ENCODE results near the gene LPCAT1. TPM values are rescaled to one million over a fixed set of nuclear protein-coding genes. Genes with fewer than 3 reads are reported as not detected.
"Not testable (repeated sequence)": the region's sequence is repeated elsewhere in the genome, so short reads cannot be mapped to it uniquely, and the experiment has no call there.

The LPCAT1 gene
- total and polyA plus RNA-seq, 10 of the 15 experiments (the other 5 are each of a cell fraction or from before 2014, with no cell fraction given) = 2.3 to 109 (median 72.7) TPM

GRCh38 chr5:1571875-1572274 is 48.1 kb upstream of the LPCAT1 start:
- H3K27ac ChIP-seq (ENCODE audit: control insufficient read depth, insufficient read depth); H3K27me3 ChIP-seq (replicated peaks in 1 of 2; ENCODE audit: control insufficient read depth in 2 of 2, insufficient read depth in 2 of 2, low read length in 1 of 2); intact Hi-C loops (cut with micrococcal nuclease; ENCODE audit: unreplicated experiment); BruUV-seq (replicated peaks); H3K9ac ChIP-seq (ENCODE audit: control insufficient read depth, insufficient read depth, low read length); H3K4me2 ChIP-seq (ENCODE audit: control insufficient read depth, insufficient read depth); H3K9me3 ChIP-seq (replicated peaks; ENCODE audit: control insufficient read depth, insufficient read depth, low read length); H4K20me1 ChIP-seq (ENCODE audit: control insufficient read depth, insufficient read depth); H3K36me3 ChIP-seq (ENCODE audit: control insufficient read depth in 2 of 2, insufficient read depth in 2 of 2, low read length in 1 of 2); FAIRE-seq; CTCF ChIA-PET; POLR2A ChIA-PET; SMC1A ChIA-PET (ENCODE audit: uncharacterized antibody, unreplicated experiment); DNase-seq (ENCODE audit: low read depth, low spot score); H3K79me2 ChIP-seq (ENCODE audit: control insufficient read depth, insufficient read depth, low read length); in situ Hi-C loops (cut with MboI); ATAC-seq; H3K4me3 ChIP-seq; H3K4me1 ChIP-seq (ENCODE audit: control insufficient read depth, insufficient read depth, low read length); H2AFZ ChIP-seq (ENCODE audit: control insufficient read depth, low read depth, low read length): not testable (repeated sequence)
- RAD21 ChIA-PET (ENCODE audit: unreplicated experiment) = interaction anchor here (0.7 kb wide), 1 partner anchor 66 kb away, joined by 5 read pairs; no protein-coding TSS in a partner anchor
- 97% methylated on average over 7 of the region's 7 CpGs for WGBS (ENCODE audit: insufficient coverage, insufficient replicate concordance, low lambda C conversion rate, missing lambda C conversion rate)

- no peak overlapping the region for H3K4me3 ChIP-seq
- CTCF ChIA-PET = interaction anchor here (0.7 to 1.9 kb wide), 3 partner anchors 9 to 90 kb away, joined by 3 to 7 read pairs (median 4); no protein-coding TSS in a partner anchor
- RAD21 ChIA-PET (ENCODE audit: unreplicated experiment) = no interaction called here
- H3K9me3 ChIP-seq (replicated peaks; ENCODE audit: control insufficient read depth, insufficient read depth, low read length) = no peaks in the 10 kb centered on the region; the same call in 2 of the 3 replicates
- H3K4me1 ChIP-seq (ENCODE audit: control insufficient read depth, insufficient read depth, low read length) = no peaks in the 10 kb centered on the region
- no peak for DNase-seq (ENCODE audit: low read depth, low spot score)
- H2AFZ ChIP-seq (ENCODE audit: control insufficient read depth, low read depth, low read length) = no peak overlapping the region
- no peaks in the 10 kb centered on the region for H4K20me1 ChIP-seq (ENCODE audit: control insufficient read depth, insufficient read depth)
- in situ Hi-C loops (cut with MboI) = no loop called here
- no peaks in the 10 kb centered on the region for H3K79me2 ChIP-seq (ENCODE audit: control insufficient read depth, insufficient read depth, low read length)
- POLR2A ChIA-PET = no interaction called here
- intact Hi-C loops (cut with micrococcal nuclease; ENCODE audit: unreplicated experiment) = no loop called here
- WGBS (ENCODE audit: insufficient coverage, insufficient replicate concordance, low lambda C conversion rate, missing lambda C conversion rate) = 98% methylated on average over 10 of the region's 10 CpGs
- no peak for FAIRE-seq
- H3K4me2 ChIP-seq (ENCODE audit: control insufficient read depth, insufficient read depth) = no peak overlapping the region
- SMC1A ChIA-PET (ENCODE audit: uncharacterized antibody, unreplicated experiment) = no interaction called here
- no peak for ATAC-seq
- no peak overlapping the region for H3K27ac ChIP-seq (ENCODE audit: control insufficient read depth, insufficient read depth)
- BruUV-seq (replicated peaks) = no TSS peak
- no peak overlapping the region for H3K9ac ChIP-seq (ENCODE audit: control insufficient read depth, insufficient read depth, low read length)
- H3K27me3 ChIP-seq (replicated peaks in 1 of 2; ENCODE audit: control insufficient read depth in 2 of 2, insufficient read depth in 2 of 2, low read length in 1 of 2) = no peaks in the 10 kb centered on the region
- H3K36me3 ChIP-seq (ENCODE audit: control insufficient read depth in 2 of 2, insufficient read depth in 2 of 2, low read length in 1 of 2) = peaks cover 1 to 6% of the 10 kb centered on the region in 2 experiments; a peak in 3 of 4 replicates
- TF ChIP-seq SMARCA5 (IDR thresholded peaks at IDR 0.05) = no peak
- TF ChIP-seq PAX8 (IDR thresholded peaks at IDR 0.05) = no peak
- TF ChIP-seq BCL11A (IDR thresholded peaks at IDR 0.05; ENCODE audit: low read depth, low read length) = no peak
- TF ChIP-seq SUZ12 (IDR thresholded peaks at IDR 0.05; ENCODE audit: unreplicated experiment) = no peak
- no peak for TF ChIP-seq PBX3 (IDR thresholded peaks at IDR 0.05; ENCODE audit: insufficient replicate concordance, low read depth, low read length)
- no peak for TF ChIP-seq GABPA (IDR thresholded peaks at IDR 0.05; ENCODE audit: low read depth)
- TF ChIP-seq TCF7 (IDR thresholded peaks at IDR 0.05; ENCODE audit: borderline replicate concordance) = no peak
- no peak for TF ChIP-seq SREBF1 (IDR thresholded peaks at IDR 0.05; ENCODE audit: low read length)
- TF ChIP-seq E4F1 (IDR thresholded peaks at IDR 0.05; ENCODE audit: borderline replicate concordance, partially characterized antibody) = no peak
- no peak for TF ChIP-seq MYC (IDR thresholded peaks at IDR 0.05; ENCODE audit: insufficient read depth, insufficient read length, insufficient replicate concordance, low read length, severe bottlenecking)
- no peak for TF ChIP-seq LARP7 (IDR thresholded peaks at IDR 0.05)
- TF ChIP-seq GATAD2B (conservative IDR thresholded peaks at IDR 0.05; ENCODE audit: low read depth) = no peak
- TF ChIP-seq SRF (IDR thresholded peaks at IDR 0.05; ENCODE audit: low read depth in 2 of 2, low read length in 2 of 2) = no peak
- no peak for TF ChIP-seq FOXM1 (IDR thresholded peaks at IDR 0.05; ENCODE audit: low read depth, low read length)
These were observed 47.2 kb upstream of the LPCAT1 start for GRCh38 chr5:1570975-1571374.
